Activated T-cell treated with anti-CD3 and anti-CD28 coated beads for 48 hours (primary cell): ENCODE data around the gene PPP1R13B.
"Not testable (repeated sequence)": the region's sequence is repeated elsewhere in the genome, so short reads cannot be mapped to it uniquely, and the experiment has no call there.

Source experiments
- DNase-seq: peaks from one replicate; pipeline ENCODE4 v3.0.0-alpha.2; 2020; ENCODE audit warnings: low read depth

The PPP1R13B gene

GRCh38 chr14:103698380-103699260, 148.8 kb downstream of the PPP1R13B start:
- DNase-seq, result no peak

DNA sequence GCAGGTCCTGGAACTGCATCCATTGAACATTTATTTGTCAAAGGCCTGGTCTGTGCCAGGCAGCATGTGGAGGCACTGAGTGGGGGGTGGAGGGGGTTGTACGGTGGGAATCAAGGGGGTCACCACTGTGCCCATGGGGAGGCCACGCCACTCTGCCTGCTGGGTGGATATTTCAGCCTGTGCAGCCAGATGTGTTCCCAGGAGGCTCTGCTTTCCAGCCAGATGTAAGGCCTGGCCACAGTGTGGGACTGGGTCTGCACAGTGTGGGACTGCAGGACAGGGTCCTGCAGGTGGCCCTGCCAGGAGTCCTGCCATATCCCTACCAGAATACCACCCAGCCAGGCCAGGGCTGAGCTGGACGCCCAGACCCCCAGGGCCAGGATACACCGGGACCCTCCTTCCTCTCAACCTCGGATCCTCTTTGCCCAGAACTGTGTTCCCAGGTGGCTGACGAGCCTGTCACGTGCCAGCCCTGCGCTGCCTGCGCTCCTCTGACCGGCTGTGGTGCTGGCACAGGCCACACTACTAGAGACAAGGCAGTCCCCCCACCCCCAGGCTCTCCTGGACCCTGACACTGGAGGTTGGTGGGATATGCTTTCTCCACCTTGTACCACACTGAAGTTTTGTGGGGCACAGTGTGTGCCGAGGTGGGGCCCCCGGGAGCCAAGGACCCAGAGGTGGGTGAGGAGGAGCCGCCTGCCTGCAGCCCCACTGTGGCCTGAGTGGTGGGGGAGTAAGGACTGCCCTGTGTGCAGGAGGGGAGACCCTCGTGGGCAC, 149.6 kb downstream of the PPP1R13B start:
- no peak for DNase-seq

- no peak for DNase-seq
Measured at GRCh38 chr14:103697206-103697602, 150.2 kb downstream of the PPP1R13B start.

GRCh38 chr14:103696466-103697071, 150.8 kb downstream of the PPP1R13B start:
- DNase-seq, result no peak

- no peak for DNase-seq
Measured at GRCh38 chr14:103696070-103696402, 151.3 kb downstream of the PPP1R13B start.

DNA sequence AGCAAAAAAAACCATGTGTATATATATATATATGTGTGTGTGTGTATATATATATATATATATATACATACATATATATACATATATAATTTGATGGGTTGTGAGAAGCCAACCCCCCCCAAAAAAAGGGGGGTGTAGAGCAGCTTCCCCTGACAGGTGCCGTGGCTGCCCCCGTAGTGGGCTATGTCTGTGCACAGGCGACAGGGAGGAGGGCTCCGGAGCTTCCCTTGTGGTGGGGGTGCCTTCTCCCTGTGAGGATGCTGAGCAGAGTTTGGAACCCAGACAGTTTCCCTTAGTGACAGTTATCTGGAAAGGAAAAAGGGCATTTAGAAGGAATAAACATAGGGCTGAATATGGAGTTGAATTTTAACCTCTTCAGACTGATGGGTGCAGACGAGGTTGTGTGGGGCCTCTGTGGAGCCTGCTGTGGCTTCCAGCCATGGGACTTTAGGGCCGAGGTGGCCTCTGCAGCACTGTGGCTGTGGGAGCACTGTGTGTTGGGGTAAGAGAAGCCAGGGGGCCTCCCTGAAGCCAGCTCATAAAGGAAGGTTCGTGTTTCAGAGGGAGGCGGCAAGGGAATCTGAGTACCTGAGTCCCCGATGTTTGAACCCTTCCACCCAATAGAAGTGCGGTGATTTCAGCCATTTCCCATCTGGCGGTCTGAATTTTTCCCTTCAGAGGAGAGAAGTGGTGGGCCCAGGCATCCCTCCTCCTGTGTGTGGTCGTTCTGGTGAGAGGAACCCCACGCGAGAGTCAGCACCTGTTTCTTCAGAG, 151.9 kb downstream of the PPP1R13B start:
- no peak for DNase-seq

DNA sequence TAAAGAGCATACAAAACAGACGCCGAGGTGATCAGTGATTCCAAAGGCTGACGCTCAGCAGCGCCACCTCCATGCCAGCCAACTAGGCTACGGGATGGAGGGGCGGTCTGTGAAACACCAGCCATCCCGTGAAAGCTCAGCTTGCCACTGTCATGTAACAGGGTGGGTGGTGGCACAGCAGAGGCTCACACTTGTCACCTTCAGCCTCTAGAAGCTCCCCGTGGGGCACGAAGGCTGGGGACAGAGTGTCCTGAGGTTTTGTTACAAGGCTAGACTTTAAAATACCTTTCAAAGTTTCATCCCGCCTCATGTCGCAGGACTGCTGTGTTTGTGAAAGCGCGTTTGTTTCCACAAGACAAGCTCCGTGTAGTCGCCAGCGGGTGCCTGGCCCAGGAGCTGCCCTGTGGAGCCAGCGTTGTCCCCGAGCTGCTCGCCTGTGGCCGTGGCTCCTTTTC, 152.8 kb downstream of the PPP1R13B start:
- DNase-seq, result no peak

- DNase-seq, result no peak
Measured at GRCh38 chr14:103693515-103693914, 153.9 kb downstream of the PPP1R13B start.

DNA sequence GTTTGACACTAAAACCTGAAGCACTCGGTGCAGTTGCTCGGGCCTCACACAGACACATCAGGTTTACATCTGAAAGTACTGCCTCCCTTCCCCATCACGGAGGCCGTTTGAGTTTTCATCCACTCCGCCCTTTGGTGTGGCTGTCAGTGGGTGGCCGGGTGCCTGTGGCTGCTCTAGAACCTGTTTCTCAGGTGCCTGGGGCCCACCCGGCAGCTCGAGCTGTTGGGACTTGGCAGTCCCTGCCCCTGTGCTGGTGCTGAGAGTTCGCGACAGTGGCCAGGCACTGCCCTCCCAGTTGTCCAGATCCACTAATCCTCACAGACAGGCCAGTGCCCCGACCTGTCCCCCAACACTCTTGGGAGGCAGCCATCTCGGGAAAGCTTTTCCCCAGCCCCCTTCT, 154.5 kb downstream of the PPP1R13B start:
- DNase-seq, result no peak

- no peak for DNase-seq
Measured at GRCh38 chr14:103692159-103692558, 155.2 kb downstream of the PPP1R13B start.

DNA sequence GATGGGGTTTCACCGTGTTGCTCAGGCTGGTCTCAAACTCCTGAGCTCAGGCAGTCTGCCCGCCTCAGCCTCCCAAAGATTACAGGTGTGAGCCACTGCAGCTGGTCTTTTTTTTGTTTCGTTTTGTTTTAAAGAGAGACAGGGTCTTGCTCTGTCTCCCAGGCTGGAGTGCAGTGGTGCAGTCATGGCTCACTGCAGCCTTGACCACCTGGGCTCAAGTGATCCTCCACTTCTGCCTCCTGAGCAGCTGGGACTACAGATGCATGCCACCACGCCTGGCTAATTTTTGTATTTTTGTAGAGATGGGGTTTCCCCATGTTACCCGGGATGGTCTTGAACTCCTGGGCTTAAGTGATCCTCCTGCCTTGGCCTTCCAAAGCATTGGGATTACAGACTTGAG, 155.7 kb downstream of the PPP1R13B start:
- DNase-seq, result not testable (repeated sequence)

GRCh38 chr14:103690332-103690731, 157.0 kb downstream of the PPP1R13B start:
- DNase-seq, result no peak

DNA sequence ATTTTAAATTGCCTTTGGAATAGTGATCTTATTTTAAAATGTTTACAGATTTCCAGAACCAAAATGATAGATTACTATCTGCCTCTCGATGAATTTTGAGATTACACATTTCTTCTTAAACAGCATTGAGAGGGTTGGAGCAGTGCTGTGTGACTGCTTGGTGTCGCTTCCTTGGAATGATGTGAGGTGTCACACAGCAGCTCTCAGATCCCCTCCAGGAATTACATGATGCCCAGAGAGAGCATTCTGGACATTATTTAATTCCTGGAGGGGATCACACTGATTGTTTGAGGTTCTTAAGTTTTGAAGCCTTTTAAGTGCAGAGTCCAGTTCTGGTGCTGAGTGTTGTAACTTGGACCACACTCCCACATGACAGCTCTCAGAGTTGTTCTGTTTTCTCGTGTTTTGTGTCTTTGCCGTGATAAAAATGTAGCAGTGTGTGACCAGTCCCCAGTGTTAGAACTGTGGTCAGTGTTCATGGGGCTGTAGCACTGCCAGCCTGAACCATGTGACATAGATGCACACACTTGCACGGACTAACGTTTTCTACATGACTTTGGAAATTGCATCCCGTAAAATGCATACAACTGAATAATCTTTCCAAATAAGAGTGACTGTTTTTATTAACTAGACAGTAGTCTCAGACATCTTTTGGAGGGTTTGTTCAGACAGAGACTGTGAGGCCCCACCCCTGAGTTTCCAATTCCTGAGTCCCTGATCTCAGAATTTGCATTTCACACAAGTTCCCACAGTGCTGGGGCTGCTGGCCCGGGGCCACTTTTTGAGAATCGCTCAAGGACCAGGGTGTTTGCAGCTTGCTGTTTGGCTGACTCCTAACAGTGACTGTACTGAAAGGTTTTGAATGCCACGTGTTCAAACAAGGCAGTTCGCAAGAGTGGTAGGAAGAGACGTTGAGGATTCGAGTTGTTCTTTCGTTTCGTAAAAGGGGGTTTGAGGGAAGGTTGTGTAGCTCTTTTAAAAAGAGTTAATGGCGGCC, 158.2 kb downstream of the PPP1R13B start:
- DNase-seq, result no peak

DNA sequence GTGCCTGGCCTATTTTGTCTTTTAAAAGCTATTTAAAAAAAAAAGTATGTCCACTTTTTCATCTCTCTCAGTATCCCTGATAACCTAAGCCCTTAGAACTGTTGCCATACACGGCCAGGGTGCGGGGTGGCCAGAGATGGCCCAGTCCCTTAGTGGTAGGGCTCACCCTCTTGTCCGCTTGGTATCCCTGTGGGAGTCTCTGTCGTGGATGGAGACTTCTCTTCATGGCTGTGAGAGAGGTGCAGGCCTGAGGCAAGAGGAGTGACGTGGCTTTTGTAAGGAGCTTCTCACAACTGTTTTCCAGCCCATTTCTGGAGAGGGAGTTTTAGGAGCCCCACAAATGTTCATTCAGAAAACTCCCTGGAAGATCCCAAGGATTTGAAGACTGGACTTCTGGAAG, 158.9 kb downstream of the PPP1R13B start:
- DNase-seq, result no peak

DNA sequence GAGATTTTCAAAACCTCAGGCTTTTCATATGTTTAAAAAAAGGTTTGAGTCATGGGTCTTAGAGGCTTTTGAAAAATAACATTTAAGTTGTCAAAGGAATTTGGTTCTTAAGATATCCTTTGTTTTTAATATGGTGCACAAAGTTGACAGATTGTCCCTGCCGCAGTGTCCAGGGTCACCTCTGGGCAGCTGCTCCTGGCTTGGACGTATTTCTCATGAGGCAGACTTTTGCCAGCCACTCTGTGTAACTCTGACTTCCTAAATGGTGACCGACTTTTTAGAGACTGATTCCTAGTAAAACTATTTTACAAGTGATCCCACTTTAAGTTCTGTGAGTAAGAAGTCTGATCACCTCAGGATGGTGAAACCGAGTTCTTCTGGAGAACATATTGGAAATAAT, 159.7 kb downstream of the PPP1R13B start:
- no peak for DNase-seq

GRCh38 chr14:103686831-103687485, 160.4 kb downstream of the PPP1R13B start:
- DNase-seq, result no peak

GRCh38 chr14:103685276-103686211, 161.8 kb downstream of the PPP1R13B start:
- no peak for DNase-seq

GRCh38 chr14:103684871-103685270, 162.5 kb downstream of the PPP1R13B start:
- no peak for DNase-seq

DNA sequence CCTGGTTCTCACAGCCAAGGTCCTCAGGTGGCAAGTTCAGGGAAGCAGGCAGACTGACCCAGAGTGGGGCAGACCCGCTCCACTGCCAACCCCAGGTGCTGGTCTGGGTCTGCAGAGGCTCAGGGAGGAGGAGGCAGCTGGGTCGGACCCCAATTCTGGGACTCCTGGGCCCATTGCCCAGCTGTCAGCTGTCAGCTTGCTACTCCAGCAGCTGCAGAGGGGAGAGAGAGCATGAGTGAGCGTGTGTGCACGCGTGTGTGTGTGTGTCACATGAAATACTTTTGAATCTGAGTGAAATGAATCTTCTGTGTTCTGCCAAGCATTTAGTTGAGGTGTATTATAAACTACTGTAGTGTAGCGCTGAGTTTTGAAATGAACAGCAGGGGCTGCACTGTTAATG, 162.9 kb downstream of the PPP1R13B start:
- no peak for DNase-seq
